Measurements from ENCODE around the gene PSMA1.
A peak's percentile ranks its signal among the peaks of the same experiment; 100 is the strongest.

DNA sequence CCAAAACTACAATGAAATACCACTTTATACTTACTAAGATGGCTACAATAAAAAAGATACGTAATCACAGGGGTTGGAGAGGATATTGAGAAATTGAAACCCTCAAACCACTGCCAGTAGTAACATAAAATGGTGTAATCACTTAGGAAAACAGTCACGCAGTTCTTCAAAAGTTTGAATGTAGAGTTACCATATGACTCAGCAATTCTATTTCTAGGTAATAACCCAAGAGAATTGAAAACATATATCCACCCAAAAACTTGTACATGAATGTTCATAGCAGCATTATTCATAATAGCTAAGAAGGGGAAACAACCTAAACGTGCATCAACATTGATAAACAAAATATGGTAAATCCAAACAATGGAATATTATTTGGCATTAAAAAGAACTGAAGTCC is 24.4 kb upstream of the PSMA1 start:
- TF ChIP-seq, protein P1, sequence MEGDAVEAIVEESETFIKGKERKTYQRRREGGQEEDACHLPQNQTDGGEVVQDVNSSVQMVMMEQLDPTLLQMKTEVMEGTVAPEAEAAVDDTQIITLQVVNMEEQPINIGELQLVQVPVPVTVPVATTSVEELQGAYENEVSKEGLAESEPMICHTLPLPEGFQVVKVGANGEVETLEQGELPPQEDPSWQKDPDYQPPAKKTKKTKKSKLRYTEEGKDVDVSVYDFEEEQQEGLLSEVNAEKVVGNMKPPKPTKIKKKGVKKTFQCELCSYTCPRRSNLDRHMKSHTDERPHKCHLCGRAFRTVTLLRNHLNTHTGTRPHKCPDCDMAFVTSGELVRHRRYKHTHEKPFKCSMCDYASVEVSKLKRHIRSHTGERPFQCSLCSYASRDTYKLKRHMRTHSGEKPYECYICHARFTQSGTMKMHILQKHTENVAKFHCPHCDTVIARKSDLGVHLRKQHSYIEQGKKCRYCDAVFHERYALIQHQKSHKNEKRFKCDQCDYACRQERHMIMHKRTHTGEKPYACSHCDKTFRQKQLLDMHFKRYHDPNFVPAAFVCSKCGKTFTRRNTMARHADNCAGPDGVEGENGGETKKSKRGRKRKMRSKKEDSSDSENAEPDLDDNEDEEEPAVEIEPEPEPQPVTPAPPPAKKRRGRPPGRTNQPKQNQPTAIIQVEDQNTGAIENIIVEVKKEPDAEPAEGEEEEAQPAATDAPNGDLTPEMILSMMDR (IDR thresholded peaks at IDR 0.05): no peak
- TF ChIP-seq EP300 (IDR thresholded peaks at IDR 0.05) (no peak), POLR2A (IDR thresholded peaks at IDR 0.05; ENCODE audit: low read length) (no peak), MAX (IDR thresholded peaks at IDR 0.05) (no peak), JUNB (IDR thresholded peaks at IDR 0.05) (no peak), MAFK (IDR thresholded peaks at IDR 0.05; ENCODE audit: partially characterized antibody) (peak; percentile 89), RAD21 (conservative IDR thresholded peaks at IDR 0.05 in 1 of 2, IDR thresholded peaks at IDR 0.05 in 1 of 2) (no peak), EHMT2 (IDR thresholded peaks at IDR 0.05; ENCODE audit: low read depth) (no peak), ZNF302 (CRISPR knock-in tag; IDR thresholded peaks at IDR 0.05) (no peak)

All from A549 (cell line).